DOHH2 (cell line): ENCODE measurements around the gene BIRC7.

Source experiments
- EZH2phosphoT487 ChIP-seq: fragments of 200-600 bp; sonication (generic); IDR thresholded peaks from 2 replicates; pipeline ENCODE4 v1.6.1; 2017; ENCODE audit warnings: borderline replicate concordance, mild to moderate bottlenecking, antibody characterized with exemption, low read length, moderate library complexity, mixed read lengths
- TF ChIP-seq, protein P1 (sequence below): fragments of 200-600 bp; sonication (generic); IDR thresholded peaks from one replicate; pipeline ENCODE4 v1.5.1; 2014; ENCODE audit warnings: antibody characterized with exemption, mild to moderate bottlenecking, low read depth, low read length; ENCODE audit not compliant: poor library complexity, severe bottlenecking

DNA sequence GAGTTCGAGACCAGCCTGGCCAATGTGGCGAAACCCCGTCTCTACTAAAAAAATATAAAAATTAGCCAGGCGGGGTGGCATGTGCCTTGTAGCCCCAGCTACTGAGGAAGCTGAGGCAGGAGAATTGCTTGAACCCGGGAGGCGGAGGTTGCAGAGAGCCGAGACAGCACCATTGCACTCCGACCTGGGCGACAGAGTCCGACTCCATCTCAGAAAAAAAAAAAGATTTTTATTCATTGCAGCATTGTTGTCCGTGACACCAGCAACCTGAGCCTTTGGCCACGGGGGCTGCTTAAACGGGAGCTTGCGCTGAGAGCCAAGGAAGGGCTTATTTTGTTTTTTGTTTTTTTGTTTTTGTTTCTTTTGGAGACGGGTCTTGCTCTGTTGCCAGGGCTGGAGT lies 44.2 kb downstream of the BIRC7 start:
- TF ChIP-seq, protein P1, sequence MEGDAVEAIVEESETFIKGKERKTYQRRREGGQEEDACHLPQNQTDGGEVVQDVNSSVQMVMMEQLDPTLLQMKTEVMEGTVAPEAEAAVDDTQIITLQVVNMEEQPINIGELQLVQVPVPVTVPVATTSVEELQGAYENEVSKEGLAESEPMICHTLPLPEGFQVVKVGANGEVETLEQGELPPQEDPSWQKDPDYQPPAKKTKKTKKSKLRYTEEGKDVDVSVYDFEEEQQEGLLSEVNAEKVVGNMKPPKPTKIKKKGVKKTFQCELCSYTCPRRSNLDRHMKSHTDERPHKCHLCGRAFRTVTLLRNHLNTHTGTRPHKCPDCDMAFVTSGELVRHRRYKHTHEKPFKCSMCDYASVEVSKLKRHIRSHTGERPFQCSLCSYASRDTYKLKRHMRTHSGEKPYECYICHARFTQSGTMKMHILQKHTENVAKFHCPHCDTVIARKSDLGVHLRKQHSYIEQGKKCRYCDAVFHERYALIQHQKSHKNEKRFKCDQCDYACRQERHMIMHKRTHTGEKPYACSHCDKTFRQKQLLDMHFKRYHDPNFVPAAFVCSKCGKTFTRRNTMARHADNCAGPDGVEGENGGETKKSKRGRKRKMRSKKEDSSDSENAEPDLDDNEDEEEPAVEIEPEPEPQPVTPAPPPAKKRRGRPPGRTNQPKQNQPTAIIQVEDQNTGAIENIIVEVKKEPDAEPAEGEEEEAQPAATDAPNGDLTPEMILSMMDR = no peak
- TF ChIP-seq EZH2phosphoT487 = no peak
